ENCODE data around the gene PDE4D. TPM values are rescaled to one million over a fixed set of nuclear protein-coding genes. Genes with fewer than 3 reads are reported as not detected.
A peak's percentile ranks its signal among the peaks of the same experiment; 100 is the strongest.

PDE4D gene
- total and polyA plus RNA-seq, 4 donors: 12.8 to 167 (median 44.5) TPM

DNA sequence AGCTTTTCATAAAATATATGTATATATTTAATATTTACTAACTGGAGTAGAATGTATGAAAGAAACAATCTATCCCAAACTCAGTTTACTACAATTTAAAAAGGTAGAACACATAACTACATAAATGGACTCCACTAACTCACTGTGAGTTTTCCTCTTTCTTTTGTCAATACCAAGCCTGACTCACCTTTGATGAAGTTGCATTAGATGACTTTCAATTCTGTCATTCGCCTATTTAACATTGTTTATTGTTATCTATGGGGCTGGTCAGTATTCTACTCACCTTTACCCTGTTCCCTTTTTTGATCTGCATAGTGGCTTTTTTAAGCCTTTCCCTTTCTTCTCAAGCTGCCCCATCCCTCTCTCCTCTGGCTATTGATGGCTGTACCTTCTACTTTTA lies 680.9 kb downstream of the PDE4D start:
- 90 to 98% methylated on average over 1 of the region's 1 CpG for WGBS, 2 donors

GRCh38 chr5:59209758-59210359 lies 683.7 kb downstream of the PDE4D start:
- Histone ChIP-seq H3K4me3 (no peak overlapping the region), H3K27me3 (ENCODE audit: control insufficient read depth in 3 of 3, insufficient read depth in 3 of 3, low read length in 2 of 3) (no peaks in the 10 kb centered on the region), H3K27ac (ENCODE audit: low read depth in 1 of 2, low read length in 1 of 2) (no peak overlapping the region), H3K36me3 (ENCODE audit: control insufficient read depth in 4 of 4, insufficient read depth in 4 of 4, low read length in 4 of 4) (peaks cover 0 to 4% (median 0%) of the 10 kb centered on the region in 4 donors), H3K9ac (ENCODE audit: insufficient read depth in 1 of 2, low read length in 2 of 2) (no peak overlapping the region), H3K9me3 (ENCODE audit: control insufficient read depth in 4 of 4, insufficient read depth in 3 of 4, low read length in 3 of 4) (no peaks in the 10 kb centered on the region), H3K4me1 (ENCODE audit: control insufficient read depth in 5 of 5, insufficient read depth in 5 of 5, low read length in 5 of 5) (peaks cover 0 to 23% (median 14%) of the 10 kb centered on the region in 5 donors)
- no peak for DNase-seq
- no peak for ATAC-seq (ENCODE audit: insufficient read depth, low FRiP score)
- TF ChIP-seq CTCF (IDR thresholded peaks at IDR 0.05; ENCODE audit: control extremely low read depth, extremely low read depth): no peak
- WGBS, 2 donors: 70 to 88% methylated on average over 3 of the region's 3 CpGs

More for the DNA sequence above, 680.9 kb downstream of the PDE4D start:
- peaks cover 0 to 24% (median 11%) of the 10 kb centered on the region in 5 donors for H3K4me1 ChIP-seq (ENCODE audit: control insufficient read depth in 5 of 5, insufficient read depth in 5 of 5, low read length in 5 of 5)
- ATAC-seq (ENCODE audit: insufficient read depth, low FRiP score) (no peak), DNase-seq (no peak)
- H3K36me3 ChIP-seq (ENCODE audit: control insufficient read depth in 4 of 4, insufficient read depth in 4 of 4, low read length in 4 of 4): peaks cover 0 to 5% (median 0%) of the 10 kb centered on the region in 4 donors
- no peaks in the 10 kb centered on the region for H3K27me3 ChIP-seq (ENCODE audit: control insufficient read depth in 3 of 3, insufficient read depth in 3 of 3, low read length in 2 of 3)
- no peak overlapping the region for H3K9ac ChIP-seq (ENCODE audit: insufficient read depth in 1 of 2, low read length in 2 of 2)
- no peak overlapping the region for H3K4me3 ChIP-seq
- no peak for TF ChIP-seq CTCF (IDR thresholded peaks at IDR 0.05; ENCODE audit: control extremely low read depth, extremely low read depth)
- no peaks in the 10 kb centered on the region for H3K9me3 ChIP-seq (ENCODE audit: control insufficient read depth in 4 of 4, insufficient read depth in 3 of 4, low read length in 3 of 4)
- no peak overlapping the region for H3K27ac ChIP-seq (ENCODE audit: low read depth in 1 of 2, low read length in 1 of 2)

GRCh38 chr5:59208474-59208873 lies 685.1 kb downstream of the PDE4D start:
- Histone ChIP-seq H3K4me3 (no peak overlapping the region), H3K9ac (ENCODE audit: insufficient read depth in 1 of 2, low read length in 2 of 2) (no peak overlapping the region), H3K27me3 (ENCODE audit: control insufficient read depth in 3 of 3, insufficient read depth in 3 of 3, low read length in 2 of 3) (no peaks in the 10 kb centered on the region), H3K27ac (ENCODE audit: low read depth in 1 of 2, low read length in 1 of 2) (no peak overlapping the region), H3K9me3 (ENCODE audit: control insufficient read depth in 4 of 4, insufficient read depth in 3 of 4, low read length in 3 of 4) (no peaks in the 10 kb centered on the region), H3K36me3 (ENCODE audit: control insufficient read depth in 4 of 4, insufficient read depth in 4 of 4, low read length in 4 of 4) (no peaks in the 10 kb centered on the region), H3K4me1 (ENCODE audit: control insufficient read depth in 5 of 5, insufficient read depth in 5 of 5, low read length in 5 of 5) (peaks cover 0 to 21% (median 3%) of the 10 kb centered on the region in 5 donors)
- TF ChIP-seq CTCF (IDR thresholded peaks at IDR 0.05; ENCODE audit: control extremely low read depth, extremely low read depth): no peak
- ATAC-seq (ENCODE audit: insufficient read depth, low FRiP score) (no peak), DNase-seq (no peak)

DNA sequence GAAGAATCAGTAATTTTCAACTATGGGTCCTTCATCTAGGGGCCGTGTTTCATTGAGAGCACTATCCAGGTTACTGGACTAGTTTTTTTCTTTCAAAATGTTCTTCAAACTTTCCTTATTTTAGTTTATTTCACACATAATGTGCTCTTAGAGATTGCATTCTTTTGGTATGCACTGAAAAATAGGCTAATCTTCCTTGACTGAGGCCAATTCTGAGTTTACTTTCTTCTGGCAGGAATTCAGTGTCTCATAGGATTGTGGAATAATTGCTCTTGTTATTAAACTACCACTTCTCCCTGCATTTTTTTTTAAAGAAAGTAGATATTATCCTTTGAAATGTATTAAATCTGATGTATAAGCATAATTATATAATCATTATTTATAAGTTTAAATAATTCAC lies 686.1 kb downstream of the PDE4D start:
- Histone ChIP-seq H3K36me3 (ENCODE audit: control insufficient read depth in 4 of 4, insufficient read depth in 4 of 4, low read length in 4 of 4) (no peaks in the 10 kb centered on the region), H3K4me3 (no peak overlapping the region), H3K27me3 (ENCODE audit: control insufficient read depth in 3 of 3, insufficient read depth in 3 of 3, low read length in 2 of 3) (no peaks in the 10 kb centered on the region), H3K9me3 (ENCODE audit: control insufficient read depth in 4 of 4, insufficient read depth in 3 of 4, low read length in 3 of 4) (no peaks in the 10 kb centered on the region), H3K9ac (ENCODE audit: insufficient read depth in 1 of 2, low read length in 2 of 2) (no peak overlapping the region), H3K4me1 (ENCODE audit: control insufficient read depth in 5 of 5, insufficient read depth in 5 of 5, low read length in 5 of 5) (peaks cover 0 to 16% (median 3%) of the 10 kb centered on the region in 5 donors), H3K27ac (ENCODE audit: low read depth in 1 of 2, low read length in 1 of 2) (peak overlapping the region in 1 of 2 donors; percentile 78)
- TF ChIP-seq CTCF (IDR thresholded peaks at IDR 0.05; ENCODE audit: control extremely low read depth, extremely low read depth): no peak
- DNase-seq (peak in 1 of 3 donors; percentile 65), ATAC-seq (ENCODE audit: insufficient read depth, low FRiP score) (no peak)
- WGBS, 2 donors: 60 to 87% methylated on average over 1 of the region's 1 CpG

Data from lung (tissue), 12 donors.